Measurements from ENCODE around the gene FLYWCH1. TPM values are rescaled to one million over a fixed set of nuclear protein-coding genes. Genes with fewer than 3 reads are reported as not detected.

The FLYWCH1 gene
- total RNA-seq, 2 experiments from 2014 or later: 26.1 to 61.9 TPM

GRCh38 chr16:2963723-2964474, 52.2 kb downstream of the FLYWCH1 start, which contains the start of gene KREMEN2:
Gene KREMEN2, plus strand, starts transcription at chr16:2964275. Its CDS starts 246 bp downstream, at chr16:2964521.
- Histone ChIP-seq H2AFZ (ENCODE audit: low read length) (no peak within 1 kb of the TSS), H3K9me2 (ENCODE audit: insufficient read depth, low read length) (no peaks in the 10 kb centered on the region), H3K27ac (ENCODE audit: low read depth, low read length, poor library complexity, severe bottlenecking) (no peak within 1 kb of the TSS), H3K4me1 (ENCODE audit: insufficient read depth, low read length, poor library complexity, severe bottlenecking) (peaks cover 61% of the 10 kb centered on the region), H3K36me3 (ENCODE audit: insufficient read depth, low read length) (no peaks in the 10 kb centered on the region), H3K4me2 (ENCODE audit: low read length) (peak within 1 kb of the TSS; percentile 65), H4K20me1 (ENCODE audit: insufficient read depth, low read length) (no peaks in the 10 kb centered on the region), H3K4me3 (ENCODE audit: low read depth, low read length, poor library complexity, severe bottlenecking) (peak within 1 kb of the TSS; percentile 54), H3K9me3 (ENCODE audit: low read length) (no peaks in the 10 kb centered on the region), H3K79me2 (ENCODE audit: insufficient read depth, low read depth, low read length) (no peaks in the 10 kb centered on the region)
- intact Hi-C loops (cut with micrococcal nuclease; ENCODE audit: unreplicated experiment): loop anchor here (5.0 kb wide), 1 partner anchor 37 kb away; no protein-coding TSS in a partner anchor
- TF ChIP-seq EZH2phosphoT487 (IDR thresholded peaks at IDR 0.05; ENCODE audit: borderline replicate concordance, low read depth, low read length) (peak; percentile 26; the same call in 1 of the 2 replicates), CTCF (conservative IDR thresholded peaks at IDR 0.05; ENCODE audit: low read length) (peak; percentile 32; the same call in 1 of the 2 replicates)
- no TSS peak for BruUV-seq (replicated peaks)
- no peak for DNase-seq (ENCODE audit: low spot score)
- ChIA-PET POLR2A (no interaction called here), CTCF (ENCODE audit: unreplicated experiment) (no interaction called here)

- TF ChIP-seq EZH2phosphoT487 (IDR thresholded peaks at IDR 0.05; ENCODE audit: borderline replicate concordance, low read depth, low read length) (peak; percentile 5; the same call in 1 of the 2 replicates), CTCF (conservative IDR thresholded peaks at IDR 0.05; ENCODE audit: low read length) (0 out of 2 replicates have a peak, but pooled peaks have one; percentile 0)
- H3K4me1 ChIP-seq (ENCODE audit: insufficient read depth, low read length, poor library complexity, severe bottlenecking): peaks cover 54% of the 10 kb centered on the region
- H3K9me2 ChIP-seq (ENCODE audit: insufficient read depth, low read length): no peaks in the 10 kb centered on the region
- POLR2A ChIA-PET: interaction anchor here (0.6 to 0.7 kb wide), 2 partner anchors 153 to 968 kb away, joined by 3 to 4 read pairs; no protein-coding TSS in a partner anchor
- no peak overlapping the region for H2AFZ ChIP-seq (ENCODE audit: low read length)
- H3K79me2 ChIP-seq (ENCODE audit: insufficient read depth, low read depth, low read length): no peaks in the 10 kb centered on the region
- CTCF ChIA-PET (ENCODE audit: unreplicated experiment): no interaction called here
- peak; percentile 72 for DNase-seq (ENCODE audit: low spot score)
- peak overlapping the region; percentile 65 for H3K4me2 ChIP-seq (ENCODE audit: low read length)
- H4K20me1 ChIP-seq (ENCODE audit: insufficient read depth, low read length): no peaks in the 10 kb centered on the region
- H3K27ac ChIP-seq (ENCODE audit: low read depth, low read length, poor library complexity, severe bottlenecking): no peak overlapping the region
- no peaks in the 10 kb centered on the region for H3K36me3 ChIP-seq (ENCODE audit: insufficient read depth, low read length)
- no TSS peak for BruUV-seq (replicated peaks)
- no peaks in the 10 kb centered on the region for H3K9me3 ChIP-seq (ENCODE audit: low read length)
- H3K4me3 ChIP-seq (ENCODE audit: low read depth, low read length, poor library complexity, severe bottlenecking): peak overlapping the region; percentile 54
- intact Hi-C loops (cut with micrococcal nuclease; ENCODE audit: unreplicated experiment): loop anchor here (1.0 to 5.0 kb wide), 2 partner anchors 10 to 37 kb away; no protein-coding TSS in a partner anchor
These were observed 53.0 kb downstream of the FLYWCH1 start for GRCh38 chr16:2964475-2965336.

Measured in OCI-LY7 (cell line).